GM21367 (cell line): ENCODE measurements around the gene SGCA.

Experiments used
- ATAC-seq: cut with Tn5 transposase; IDR thresholded peaks from one replicate; pipeline ENCODE4 v1.9.1; 2021; ENCODE audit not compliant: unreplicated experiment

SGCA gene

GRCh38 chr17:50165867-50166517 lies at the start of gene SGCA:
Gene SGCA (plus strand): TSS chr17:50166005. CDS start chr17:50166041, 36 bp downstream.
- no peak for ATAC-seq

GRCh38 chr17:50117202-50118051 lies 48.4 kb upstream of the SGCA start:
- no peak for ATAC-seq

GRCh38 chr17:50118076-50118827 lies 47.6 kb upstream of the SGCA start:
- no peak for ATAC-seq

- no peak for ATAC-seq
Measured at GRCh38 chr17:50118828-50119218, 47.0 kb upstream of the SGCA start.

GRCh38 chr17:50120475-50121253 lies 45.1 kb upstream of the SGCA start:
- ATAC-seq: no peak

- no peak for ATAC-seq
Measured at GRCh38 chr17:50122945-50123344, 42.9 kb upstream of the SGCA start.

- ATAC-seq: no peak
Measured at GRCh38 chr17:50123649-50124349, 42.0 kb upstream of the SGCA start.

- ATAC-seq: no peak
Measured at GRCh38 chr17:50125420-50125997, 40.3 kb upstream of the SGCA start.

GRCh38 chr17:50127697-50128361 lies 38.0 kb upstream of the SGCA start:
- ATAC-seq: no peak

GRCh38 chr17:50128441-50129352 lies 37.1 kb upstream of the SGCA start:
- ATAC-seq: no peak

GRCh38 chr17:50129353-50129727 lies 36.5 kb upstream of the SGCA start:
- no peak for ATAC-seq

- ATAC-seq: no peak
Measured at GRCh38 chr17:50129728-50130558, 35.9 kb upstream of the SGCA start, which contains the start of gene SAMD14. Gene SAMD14 (minus strand): TSS chr17:50130160. CDS start chr17:50124959, 5,201 bp downstream.

GRCh38 chr17:50130559-50131305 lies 35.1 kb upstream of the SGCA start:
- no peak for ATAC-seq

GRCh38 chr17:50132104-50132794 lies 33.6 kb upstream of the SGCA start:
- ATAC-seq: no peak

- ATAC-seq: no peak
Measured at GRCh38 chr17:50133028-50133768, 32.6 kb upstream of the SGCA start.

- no peak for ATAC-seq
Measured at GRCh38 chr17:50133769-50134099, 32.1 kb upstream of the SGCA start.
